ENCODE data around the gene PRRG4. TPM values are rescaled to one million over a fixed set of nuclear protein-coding genes. Genes with fewer than 3 reads are reported as not detected.

PRRG4 gene
- total RNA-seq, 5 donors from 2014 or later (not counting 1 experiment from before 2014, with no cell fraction given): 0.03 to 0.09 (median 0.05) TPM; not detected in 1

DNA sequence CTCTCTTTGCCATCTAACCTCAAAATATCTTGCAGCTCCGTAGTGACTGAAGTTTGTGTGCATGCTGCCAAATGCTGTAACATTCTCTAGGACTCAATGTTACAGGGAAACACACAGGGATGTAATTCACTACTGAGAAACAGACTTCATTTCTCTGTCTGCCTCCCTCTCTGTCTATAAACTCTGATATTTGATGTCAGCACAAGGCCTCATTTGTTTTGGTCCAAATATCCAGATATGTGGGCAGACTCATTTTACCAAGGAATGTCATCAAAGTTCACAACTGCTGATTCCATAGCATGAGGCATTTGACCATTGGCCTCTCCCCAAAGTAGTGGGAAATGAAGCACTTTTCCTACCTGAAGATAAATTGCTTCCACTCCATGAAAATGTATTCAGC lies 2.5 kb upstream of the PRRG4 start:
- Histone ChIP-seq H3K9me3 (no peaks in the 10 kb centered on the region), H3K36me3 (ENCODE audit: control insufficient read depth in 2 of 2, extremely low read depth in 1 of 2, insufficient read depth in 1 of 2, low read length in 1 of 2) (no peaks in the 10 kb centered on the region), H3K27ac (ENCODE audit: low read length) (no peak overlapping the region), H3K4me1 (ENCODE audit: control insufficient read depth in 1 of 2, extremely low read depth in 1 of 2, insufficient read depth in 2 of 2, low read length in 2 of 2) (peaks cover 0 to 12% of the 10 kb centered on the region in 2 experiments), H3K4me3 (ENCODE audit: control insufficient read depth in 1 of 2, extremely low read depth in 1 of 2, low read length in 1 of 2) (no peak overlapping the region), H3K27me3 (replicated peaks in 1 of 2; ENCODE audit: control insufficient read depth in 2 of 2, extremely low read depth in 1 of 2, insufficient read depth in 2 of 2, low read length in 1 of 2) (peaks cover 0 to 9% of the 10 kb centered on the region in 2 experiments)
- H3K4me3 Mint-ChIP-seq: no peak overlapping the region
- WGBS (ENCODE audit: insufficient coverage): no CpG with 5 or more reads among the region's 1 CpG
- H3K27ac Mint-ChIP-seq: no peak overlapping the region
- H3K36me3 Mint-ChIP-seq: no peaks in the 10 kb centered on the region
- POLR2A ChIA-PET: no interaction called here
- H3K4me1 Mint-ChIP-seq: peaks cover 5 to 16% (median 9%) of the 10 kb centered on the region in 3 donors
- CTCF ChIA-PET: no interaction called here
- DNase-seq: no peak
- peaks cover 27 to 32% of the 10 kb centered on the region in 2 donors for H3K27me3 Mint-ChIP-seq
- no peak for ATAC-seq (replicated peaks in 1 of 4)
- peaks cover 0 to 2% (median 0%) of the 10 kb centered on the region in 3 donors for H3K9me3 Mint-ChIP-seq

DNA sequence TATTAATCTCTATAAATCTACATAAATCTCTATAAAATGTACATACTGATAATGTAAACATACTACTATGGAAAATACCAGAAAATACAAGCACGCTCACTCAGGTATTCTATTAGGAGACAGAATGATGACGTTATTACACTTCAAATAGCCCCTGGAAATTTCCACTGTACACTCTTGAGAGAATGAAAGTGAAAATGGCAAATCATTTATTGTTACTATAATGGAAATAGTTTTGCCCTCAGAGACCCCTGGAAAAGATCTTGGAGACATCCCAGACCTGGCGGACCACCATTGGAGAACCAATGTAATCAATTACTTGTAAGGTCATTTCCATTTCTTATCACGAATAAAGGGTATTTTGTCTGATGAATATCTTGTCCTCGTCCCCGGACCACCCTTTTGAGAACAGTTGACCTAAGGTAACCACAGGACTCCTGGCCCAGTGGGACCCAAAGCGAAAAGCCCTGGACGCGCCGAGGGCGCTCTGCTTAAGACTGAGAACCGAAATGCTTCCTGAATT lies 509 bp upstream of the PRRG4 start:
- ATAC-seq (replicated peaks in 1 of 4) (peak in 1 of 4 experiments; percentile 40), DNase-seq (no peak)
- no peaks in the 10 kb centered on the region for H3K36me3 ChIP-seq (ENCODE audit: control insufficient read depth in 2 of 2, extremely low read depth in 1 of 2, insufficient read depth in 1 of 2, low read length in 1 of 2)
- Mint-ChIP-seq H3K36me3 (no peaks in the 10 kb centered on the region), H3K9me3 (no peaks in the 10 kb centered on the region), H3K27ac (no peak overlapping the region), H3K4me3 (peak overlapping the region; percentile 80 to 82 (median 81)), H3K27me3 (peaks cover 37 to 41% of the 10 kb centered on the region in 2 donors), H3K4me1 (peaks cover 5 to 16% (median 9%) of the 10 kb centered on the region in 3 donors)
- ChIA-PET POLR2A (no interaction called here), CTCF (no interaction called here)
- H3K4me3 ChIP-seq (ENCODE audit: control insufficient read depth in 1 of 2, extremely low read depth in 1 of 2, low read length in 1 of 2): peak overlapping the region; percentile 29 to 66
- no peaks in the 10 kb centered on the region for H3K9me3 ChIP-seq
- H3K27me3 ChIP-seq (replicated peaks in 1 of 2; ENCODE audit: control insufficient read depth in 2 of 2, extremely low read depth in 1 of 2, insufficient read depth in 2 of 2, low read length in 1 of 2): peaks cover 0 to 9% of the 10 kb centered on the region in 2 experiments
- WGBS (ENCODE audit: insufficient coverage): 2% methylated on average over 8 of the region's 12 CpGs
- H3K4me1 ChIP-seq (ENCODE audit: control insufficient read depth in 1 of 2, extremely low read depth in 1 of 2, insufficient read depth in 2 of 2, low read length in 2 of 2): peaks cover 0 to 12% of the 10 kb centered on the region in 2 experiments
- no peak overlapping the region for H3K27ac ChIP-seq (ENCODE audit: low read length)

DNA sequence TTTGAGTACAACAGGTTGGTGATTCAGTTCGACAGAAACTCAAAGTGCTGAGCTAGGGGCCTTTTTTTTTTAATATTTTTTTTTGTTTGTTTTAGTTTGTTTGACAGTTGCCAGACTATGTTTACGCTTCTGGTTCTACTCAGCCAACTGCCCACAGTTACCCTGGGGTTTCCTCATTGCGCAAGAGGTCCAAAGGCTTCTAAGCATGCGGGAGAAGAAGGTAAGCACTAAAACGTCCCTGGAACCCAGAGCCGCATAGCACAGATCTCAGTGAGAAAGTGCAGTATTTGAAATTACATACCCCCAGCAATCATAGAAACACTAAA lies 649 bp downstream of the PRRG4 start:
- WGBS (ENCODE audit: insufficient coverage): no CpG with 5 or more reads among the region's 6 CpGs
- Mint-ChIP-seq H3K4me3 (peak overlapping the region; percentile 7 to 81 (median 21)), H3K27me3 (peaks cover 37 to 41% of the 10 kb centered on the region in 2 donors), H3K4me1 (peaks cover 5 to 16% (median 9%) of the 10 kb centered on the region in 3 donors), H3K27ac (no peak overlapping the region), H3K36me3 (no peaks in the 10 kb centered on the region), H3K9me3 (no peaks in the 10 kb centered on the region)
- H3K27me3 ChIP-seq (replicated peaks in 1 of 2; ENCODE audit: control insufficient read depth in 2 of 2, extremely low read depth in 1 of 2, insufficient read depth in 2 of 2, low read length in 1 of 2): peaks cover 0 to 9% of the 10 kb centered on the region in 2 experiments
- no peak for DNase-seq
- H3K4me3 ChIP-seq (ENCODE audit: control insufficient read depth in 1 of 2, extremely low read depth in 1 of 2, low read length in 1 of 2): peak overlapping the region in 1 of 2 donors; percentile 31
- ChIA-PET POLR2A (interaction anchor here in 1 of 2 donors (0.6 kb wide), 1 partner anchor 9 kb away, joined by 3 read pairs; no protein-coding TSS in a partner anchor), CTCF (interaction anchor here in 1 of 2 donors (0.7 kb wide), 1 partner anchor 37 kb away, joined by 4 read pairs; no protein-coding TSS in a partner anchor)
- no peaks in the 10 kb centered on the region for H3K36me3 ChIP-seq (ENCODE audit: control insufficient read depth in 2 of 2, extremely low read depth in 1 of 2, insufficient read depth in 1 of 2, low read length in 1 of 2)
- no peaks in the 10 kb centered on the region for H3K9me3 ChIP-seq
- H3K27ac ChIP-seq (ENCODE audit: low read length): no peak overlapping the region
- peaks cover 0 to 12% of the 10 kb centered on the region in 2 experiments for H3K4me1 ChIP-seq (ENCODE audit: control insufficient read depth in 1 of 2, extremely low read depth in 1 of 2, insufficient read depth in 2 of 2, low read length in 2 of 2)
- ATAC-seq (replicated peaks in 1 of 4): no peak

DNA sequence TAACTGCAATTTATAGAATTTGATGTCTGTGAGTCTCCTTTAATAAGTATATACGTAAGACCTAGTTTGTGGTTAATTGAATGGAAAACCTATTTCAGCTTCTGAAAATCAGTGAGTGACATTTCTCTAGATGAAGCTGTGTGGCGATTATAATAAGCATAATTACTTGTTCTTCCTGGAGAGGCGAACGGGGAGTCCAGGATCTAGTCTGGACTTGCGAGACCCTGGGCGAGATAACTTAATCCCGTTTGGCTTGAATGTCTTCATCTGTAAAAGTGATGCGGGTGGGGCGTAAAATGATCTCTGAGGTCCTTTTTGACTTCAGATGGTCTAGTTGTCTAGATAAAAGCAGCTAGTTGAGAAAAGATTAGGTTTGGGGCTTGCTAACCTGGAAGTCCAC lies 1.1 kb downstream of the PRRG4 start:
- ATAC-seq (replicated peaks in 1 of 4) (no peak), DNase-seq (no peak)
- Mint-ChIP-seq H3K4me3 (peak overlapping the region; percentile 7 to 81 (median 21)), H3K36me3 (no peaks in the 10 kb centered on the region), H3K27ac (no peak overlapping the region), H3K9me3 (no peaks in the 10 kb centered on the region), H3K4me1 (peaks cover 5 to 16% (median 9%) of the 10 kb centered on the region in 3 donors), H3K27me3 (peaks cover 37 to 41% of the 10 kb centered on the region in 2 donors)
- Histone ChIP-seq H3K27me3 (replicated peaks in 1 of 2; ENCODE audit: control insufficient read depth in 2 of 2, extremely low read depth in 1 of 2, insufficient read depth in 2 of 2, low read length in 1 of 2) (peaks cover 0 to 9% of the 10 kb centered on the region in 2 experiments), H3K36me3 (ENCODE audit: control insufficient read depth in 2 of 2, extremely low read depth in 1 of 2, insufficient read depth in 1 of 2, low read length in 1 of 2) (no peaks in the 10 kb centered on the region), H3K9me3 (no peaks in the 10 kb centered on the region), H3K27ac (ENCODE audit: low read length) (no peak overlapping the region), H3K4me3 (ENCODE audit: control insufficient read depth in 1 of 2, extremely low read depth in 1 of 2, low read length in 1 of 2) (no peak overlapping the region), H3K4me1 (ENCODE audit: control insufficient read depth in 1 of 2, extremely low read depth in 1 of 2, insufficient read depth in 2 of 2, low read length in 2 of 2) (peaks cover 0 to 12% of the 10 kb centered on the region in 2 experiments)
- ChIA-PET CTCF (interaction anchor here in 1 of 2 donors (0.7 kb wide), 1 partner anchor 38 kb away, joined by 4 read pairs; no protein-coding TSS in a partner anchor), POLR2A (no interaction called here)
- 84% methylated on average over 8 of the region's 9 CpGs for whole genome bisulfite sequencing (ENCODE audit: insufficient coverage)

DNA sequence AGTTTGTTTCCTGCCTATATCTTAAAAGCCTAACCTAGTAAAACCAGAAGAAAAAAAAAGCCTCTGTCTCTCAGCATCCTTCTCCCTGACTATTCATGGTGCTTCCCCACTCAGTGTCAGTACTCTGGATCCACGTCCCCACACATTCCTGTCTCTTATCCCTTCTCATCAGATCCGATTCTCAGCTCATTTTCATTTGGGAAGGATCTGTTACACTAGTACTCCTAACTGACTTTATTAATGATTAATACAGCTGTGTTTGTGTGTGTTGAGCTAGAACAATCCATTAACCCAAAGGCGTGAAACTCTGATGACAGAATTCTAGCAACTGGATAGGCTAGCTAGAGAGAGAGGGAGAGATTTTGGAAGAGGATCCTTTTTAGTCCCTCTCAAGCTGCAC lies 1.5 kb downstream of the PRRG4 start:
- WGBS (ENCODE audit: insufficient coverage): no CpG with 5 or more reads among the region's 3 CpGs
- peaks cover 0 to 12% of the 10 kb centered on the region in 2 experiments for H3K4me1 ChIP-seq (ENCODE audit: control insufficient read depth in 1 of 2, extremely low read depth in 1 of 2, insufficient read depth in 2 of 2, low read length in 2 of 2)
- Mint-ChIP-seq H3K4me3 (peak overlapping the region; percentile 7 to 81 (median 22)), H3K4me1 (peaks cover 5 to 16% (median 9%) of the 10 kb centered on the region in 3 donors), H3K9me3 (no peaks in the 10 kb centered on the region), H3K27ac (no peak overlapping the region), H3K36me3 (no peaks in the 10 kb centered on the region), H3K27me3 (peaks cover 37 to 41% of the 10 kb centered on the region in 2 donors)
- no peak for ATAC-seq (replicated peaks in 1 of 4)
- H3K27ac ChIP-seq (ENCODE audit: low read length): no peak overlapping the region
- ChIA-PET CTCF (interaction anchor here in 1 of 2 donors (0.7 kb wide), 1 partner anchor 38 kb away, joined by 4 read pairs; no protein-coding TSS in a partner anchor), POLR2A (no interaction called here)
- DNase-seq: no peak
- no peak overlapping the region for H3K4me3 ChIP-seq (ENCODE audit: control insufficient read depth in 1 of 2, extremely low read depth in 1 of 2, low read length in 1 of 2)
- peaks cover 0 to 9% of the 10 kb centered on the region in 2 experiments for H3K27me3 ChIP-seq (replicated peaks in 1 of 2; ENCODE audit: control insufficient read depth in 2 of 2, extremely low read depth in 1 of 2, insufficient read depth in 2 of 2, low read length in 1 of 2)
- H3K36me3 ChIP-seq (ENCODE audit: control insufficient read depth in 2 of 2, extremely low read depth in 1 of 2, insufficient read depth in 1 of 2, low read length in 1 of 2): no peaks in the 10 kb centered on the region
- H3K9me3 ChIP-seq: no peaks in the 10 kb centered on the region

DNA sequence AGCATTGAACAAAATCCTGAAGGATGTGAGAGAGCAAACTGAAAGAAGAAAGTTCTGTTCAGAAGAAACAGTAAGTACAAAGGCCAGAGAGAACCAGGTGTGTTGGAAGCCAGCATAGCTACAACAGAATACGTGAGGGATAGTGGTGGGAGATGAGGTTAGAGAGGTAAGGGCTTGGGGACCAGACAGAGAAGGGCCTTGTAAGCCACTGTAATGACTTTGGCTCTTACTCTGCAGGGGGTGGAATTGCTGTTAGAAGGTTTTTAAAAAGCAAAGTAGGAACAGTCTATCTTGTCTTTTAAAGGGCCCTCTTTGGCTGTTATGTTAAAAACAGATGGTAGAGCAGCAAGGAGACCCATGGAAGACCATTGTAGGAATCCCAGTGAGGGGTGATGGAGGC lies 4.2 kb downstream of the PRRG4 start:
- Mint-ChIP-seq H3K27ac (no peak overlapping the region), H3K4me3 (no peak overlapping the region), H3K9me3 (no peaks in the 10 kb centered on the region), H3K27me3 (peaks cover 38 to 39% of the 10 kb centered on the region in 2 donors), H3K4me1 (peaks cover 5 to 12% (median 5%) of the 10 kb centered on the region in 3 donors), H3K36me3 (no peaks in the 10 kb centered on the region)
- DNase-seq: no peak
- Histone ChIP-seq H3K27me3 (replicated peaks in 1 of 2; ENCODE audit: control insufficient read depth in 2 of 2, extremely low read depth in 1 of 2, insufficient read depth in 2 of 2, low read length in 1 of 2) (peaks cover 0 to 9% of the 10 kb centered on the region in 2 experiments), H3K4me1 (ENCODE audit: control insufficient read depth in 1 of 2, extremely low read depth in 1 of 2, insufficient read depth in 2 of 2, low read length in 2 of 2) (peaks cover 0 to 12% of the 10 kb centered on the region in 2 experiments), H3K27ac (ENCODE audit: low read length) (no peak overlapping the region), H3K36me3 (ENCODE audit: control insufficient read depth in 2 of 2, extremely low read depth in 1 of 2, insufficient read depth in 1 of 2, low read length in 1 of 2) (no peaks in the 10 kb centered on the region), H3K4me3 (ENCODE audit: control insufficient read depth in 1 of 2, extremely low read depth in 1 of 2, low read length in 1 of 2) (no peak overlapping the region), H3K9me3 (no peaks in the 10 kb centered on the region)
- 83% methylated on average over 1 of the region's 1 CpG for WGBS (ENCODE audit: insufficient coverage)
- no peak for ATAC-seq (replicated peaks in 1 of 4)
- CTCF ChIA-PET: no interaction called here
- POLR2A ChIA-PET: no interaction called here

Data from T-cell (primary cell).